Neural cell (in vitro differentiated cells): Measurements from ENCODE around the gene EYA2. TPM values are rescaled to one million over a fixed set of nuclear protein-coding genes. Genes with fewer than 3 reads are reported as not detected.
"Not testable (repeated sequence)": the region's sequence is repeated elsewhere in the genome, so short reads cannot be mapped to it uniquely, and the experiment has no call there.

Source experiments
- H2AFZ ChIP-seq: fragments of 200-600, 300-800 bp; sonication (generic), shearing (Covaris generic); 2 replicates; pipeline ENCODE4 v1.6.0; 2014; ENCODE audit warnings: low read depth, mild to moderate bottlenecking, antibody characterized with exemption, low read length, moderate library complexity
- H3F3A ChIP-seq: fragments of 200-600 bp; shearing (Covaris generic); 2 replicates; pipeline ENCODE4 v1.6.1; 2016; ENCODE audit warnings: mild to moderate bottlenecking, moderate library complexity, mixed read lengths, antibody characterized with exemption, low read length; ENCODE audit not compliant: insufficient read depth, poor library complexity, severe bottlenecking
- H3K27ac ChIP-seq: fragments of 200-600, 300-800 bp; sonication (generic), shearing (Covaris generic); 2 replicates; pipeline ENCODE4 v1.5.1; 2014; ENCODE audit warnings: mild to moderate bottlenecking, low read length, moderate library complexity
- H3K27me3 ChIP-seq: fragments of 300-800, 200-600 bp; sonication (generic), shearing (Covaris generic); 2 replicates; pipeline ENCODE4 v1.6.0; 2014; ENCODE audit warnings: mild to moderate bottlenecking, low read depth, low read length, moderate library complexity; ENCODE audit not compliant: insufficient read depth
- H3K36me3 ChIP-seq: fragments of 300-800, 200-600 bp; sonication (generic), shearing (Covaris generic); 2 replicates; pipeline ENCODE4 v1.5.1; 2014; ENCODE audit warnings: mild to moderate bottlenecking, antibody characterized with exemption, low read length, moderate library complexity; ENCODE audit not compliant: insufficient read depth
- H3K4me2 ChIP-seq: fragments of 300-800, 200-600 bp; sonication (generic), shearing (Covaris generic); 2 replicates; pipeline ENCODE4 v1.6.0; 2014; ENCODE audit warnings: mild to moderate bottlenecking, low read length
- H3K4me3 ChIP-seq: fragments of 300-800, 200-600 bp; sonication (generic), shearing (Covaris generic); 2 replicates; pipeline ENCODE4 v1.5.1; 2014; ENCODE audit warnings: mild to moderate bottlenecking, low read length, moderate library complexity
- H3K79me2 ChIP-seq: fragments of 200-600 bp; shearing (Covaris generic); replicated peaks from 2 replicates; pipeline ENCODE4 v1.6.0; 2014; ENCODE audit warnings: mild to moderate bottlenecking, low read length, moderate library complexity; ENCODE audit not compliant: insufficient read depth
- H3K9ac ChIP-seq: fragments of 300-800, 200-600 bp; sonication (generic), shearing (Covaris generic); 2 replicates; pipeline ENCODE4 v1.6.1; 2016; ENCODE audit warnings: mild to moderate bottlenecking, low read length, mixed read lengths
- H3K9me2 ChIP-seq: fragments of 200-600 bp; shearing (Covaris generic); 2 replicates; pipeline ENCODE4 v1.6.1; 2016; ENCODE audit warnings: mild to moderate bottlenecking, low read length, mixed read lengths; ENCODE audit not compliant: insufficient read depth
- H3K9me3 ChIP-seq: fragments of 200-600, 300-800 bp; sonication (generic), shearing (Covaris generic); 2 replicates; pipeline ENCODE4 v1.6.1; 2016; ENCODE audit warnings: mild to moderate bottlenecking, mixed run types, low read length, moderate library complexity, mixed read lengths
- H4K20me1 ChIP-seq: fragments of 200-600 bp; shearing (Covaris generic); 2 replicates; pipeline ENCODE4 v1.6.1; 2016; ENCODE audit warnings: mild to moderate bottlenecking, mixed run types; ENCODE audit not compliant: insufficient read depth
- EP300 ChIP-seq: fragments of 450-650 bp; conservative IDR thresholded peaks from 2 replicates; pipeline ENCODE4 v1.6.1; 2014; ENCODE audit warnings: antibody characterized with exemption, mild to moderate bottlenecking, moderate library complexity; ENCODE audit not compliant: poor library complexity, severe bottlenecking
- EZH2 ChIP-seq: fragments of 200-600, 300-800 bp; shearing (Covaris generic), sonication (generic); IDR thresholded peaks from 2 replicates; pipeline ENCODE4 v1.6.1; 2014; ENCODE audit warnings: antibody characterized with exemption, low read length, borderline replicate concordance, mild to moderate bottlenecking; ENCODE audit not compliant: insufficient read depth, poor library complexity, severe bottlenecking
- MXI1 ChIP-seq: fragments of 450-650 bp; conservative IDR thresholded peaks from 2 replicates; pipeline ENCODE4 v1.6.1; 2014; ENCODE audit warnings: antibody characterized with exemption, mild to moderate bottlenecking; ENCODE audit not compliant: poor library complexity, severe bottlenecking
- POLR2AphosphoS5 ChIP-seq: IDR thresholded peaks from 2 replicates; pipeline ENCODE4 v1.6.1; 2012
- RAD21 ChIP-seq: fragments of 450-650 bp; conservative IDR thresholded peaks from 2 replicates; pipeline ENCODE4 v1.6.1; 2014; ENCODE audit warnings: antibody characterized with exemption, mild to moderate bottlenecking, moderate library complexity
- SMC3 ChIP-seq: fragments of 450-650 bp; conservative IDR thresholded peaks from 2 replicates; pipeline ENCODE4 v1.6.1; 2014; ENCODE audit warnings: antibody characterized with exemption, mild to moderate bottlenecking, moderate library complexity; ENCODE audit not compliant: poor library complexity
- TAF1 ChIP-seq: IDR thresholded peaks from 2 replicates; pipeline ENCODE4 v1.6.1; 2012; ENCODE audit warnings: low read depth
- polyA plus RNA-seq: library from polyadenylated mRNA; depleted of rRNA; stranded (reverse); fragments of >200 nt; gene quantifications from 2 replicates; pipeline ENCODE4 v1.2.3, GENCODE V29; 2014
- TF ChIP-seq, protein P1 (sequence below): IDR thresholded peaks from 2 replicates; pipeline ENCODE4 v1.6.1; 2012; ENCODE audit warnings: borderline replicate concordance
- TF ChIP-seq, protein P2 (sequence below): fragments of 450-650 bp; IDR thresholded peaks from 2 replicates; pipeline ENCODE4 v1.5.1; 2014; ENCODE audit warnings: antibody characterized with exemption, mild to moderate bottlenecking, moderate library complexity; ENCODE audit not compliant: poor library complexity, severe bottlenecking

Gene EYA2
- polyA plus RNA-seq, 1 donor from 2014 or later, result 0.88 TPM

DNA sequence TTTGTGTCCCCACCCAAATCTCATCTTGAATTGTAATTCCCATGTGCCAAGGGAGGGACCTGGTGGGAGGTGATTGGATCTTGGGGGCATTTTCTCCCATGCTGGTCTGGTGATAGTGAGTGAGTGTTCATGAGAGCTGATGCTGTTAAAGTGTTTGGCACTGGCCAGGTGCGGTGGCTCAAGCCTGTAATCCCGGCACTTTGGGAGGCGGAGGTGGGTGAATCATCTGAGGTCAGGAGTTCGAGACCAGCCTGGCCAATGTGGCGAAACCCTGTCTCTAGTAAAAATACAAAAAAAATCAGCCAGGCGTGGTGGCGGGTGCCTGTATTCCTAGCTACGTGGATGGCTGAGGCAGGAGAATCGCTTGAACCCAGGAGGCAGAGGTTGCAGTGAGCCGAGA lies 37.8 kb downstream of the EYA2 start:
- not testable (repeated sequence) for H3K4me3 ChIP-seq, H3K27ac ChIP-seq, H4K20me1 ChIP-seq, H3K4me2 ChIP-seq, H2AFZ ChIP-seq, H3K9me3 ChIP-seq, H3K9me2 ChIP-seq, H3K9ac ChIP-seq, H3K36me3 ChIP-seq, H3K27me3 ChIP-seq, H3K79me2 ChIP-seq, H3F3A ChIP-seq

DNA sequence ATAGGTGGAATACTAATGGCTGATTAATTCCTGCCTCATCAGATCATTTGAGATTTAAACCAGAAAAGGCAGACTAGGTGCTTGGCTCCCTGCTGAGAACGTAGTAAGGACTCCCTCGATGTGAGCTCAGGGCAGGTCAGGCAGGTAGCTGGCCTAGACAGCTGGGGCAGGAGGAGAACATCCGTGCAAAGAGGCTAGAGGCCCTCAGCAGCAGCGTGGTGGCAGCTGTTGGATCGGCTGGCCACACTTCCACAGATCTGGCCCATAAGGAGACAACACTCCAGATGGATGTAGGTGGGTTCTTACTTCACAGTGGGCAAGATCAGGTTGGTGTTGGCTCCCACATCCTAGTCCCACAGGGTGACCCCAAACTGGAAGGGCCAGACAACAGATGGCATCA lies 38.5 kb downstream of the EYA2 start:
- H4K20me1 ChIP-seq, result no peaks in the 10 kb centered on the region
- H3K4me3 ChIP-seq, result no peak overlapping the region
- no peaks in the 10 kb centered on the region for H3K79me2 ChIP-seq
- H3K9me3 ChIP-seq, result no peaks in the 10 kb centered on the region
- no peaks in the 10 kb centered on the region for H3K36me3 ChIP-seq
- H3K27me3 ChIP-seq, result no peaks in the 10 kb centered on the region
- no peak overlapping the region for H3K4me2 ChIP-seq
- no peak overlapping the region for H2AFZ ChIP-seq
- H3K9ac ChIP-seq, result no peak overlapping the region
- H3K9me2 ChIP-seq, result no peaks in the 10 kb centered on the region
- no peaks in the 10 kb centered on the region for H3F3A ChIP-seq
- TF ChIP-seq EZH2 (no peak), TAF1 (no peak), RAD21 (no peak), MXI1 (no peak), SMC3 (no peak), EP300 (no peak), POLR2AphosphoS5 (no peak)
- TF ChIP-seq, protein P1, sequence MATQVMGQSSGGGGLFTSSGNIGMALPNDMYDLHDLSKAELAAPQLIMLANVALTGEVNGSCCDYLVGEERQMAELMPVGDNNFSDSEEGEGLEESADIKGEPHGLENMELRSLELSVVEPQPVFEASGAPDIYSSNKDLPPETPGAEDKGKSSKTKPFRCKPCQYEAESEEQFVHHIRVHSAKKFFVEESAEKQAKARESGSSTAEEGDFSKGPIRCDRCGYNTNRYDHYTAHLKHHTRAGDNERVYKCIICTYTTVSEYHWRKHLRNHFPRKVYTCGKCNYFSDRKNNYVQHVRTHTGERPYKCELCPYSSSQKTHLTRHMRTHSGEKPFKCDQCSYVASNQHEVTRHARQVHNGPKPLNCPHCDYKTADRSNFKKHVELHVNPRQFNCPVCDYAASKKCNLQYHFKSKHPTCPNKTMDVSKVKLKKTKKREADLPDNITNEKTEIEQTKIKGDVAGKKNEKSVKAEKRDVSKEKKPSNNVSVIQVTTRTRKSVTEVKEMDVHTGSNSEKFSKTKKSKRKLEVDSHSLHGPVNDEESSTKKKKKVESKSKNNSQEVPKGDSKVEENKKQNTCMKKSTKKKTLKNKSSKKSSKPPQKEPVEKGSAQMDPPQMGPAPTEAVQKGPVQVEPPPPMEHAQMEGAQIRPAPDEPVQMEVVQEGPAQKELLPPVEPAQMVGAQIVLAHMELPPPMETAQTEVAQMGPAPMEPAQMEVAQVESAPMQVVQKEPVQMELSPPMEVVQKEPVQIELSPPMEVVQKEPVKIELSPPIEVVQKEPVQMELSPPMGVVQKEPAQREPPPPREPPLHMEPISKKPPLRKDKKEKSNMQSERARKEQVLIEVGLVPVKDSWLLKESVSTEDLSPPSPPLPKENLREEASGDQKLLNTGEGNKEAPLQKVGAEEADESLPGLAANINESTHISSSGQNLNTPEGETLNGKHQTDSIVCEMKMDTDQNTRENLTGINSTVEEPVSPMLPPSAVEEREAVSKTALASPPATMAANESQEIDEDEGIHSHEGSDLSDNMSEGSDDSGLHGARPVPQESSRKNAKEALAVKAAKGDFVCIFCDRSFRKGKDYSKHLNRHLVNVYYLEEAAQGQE, result no peak
- TF ChIP-seq, protein P2, sequence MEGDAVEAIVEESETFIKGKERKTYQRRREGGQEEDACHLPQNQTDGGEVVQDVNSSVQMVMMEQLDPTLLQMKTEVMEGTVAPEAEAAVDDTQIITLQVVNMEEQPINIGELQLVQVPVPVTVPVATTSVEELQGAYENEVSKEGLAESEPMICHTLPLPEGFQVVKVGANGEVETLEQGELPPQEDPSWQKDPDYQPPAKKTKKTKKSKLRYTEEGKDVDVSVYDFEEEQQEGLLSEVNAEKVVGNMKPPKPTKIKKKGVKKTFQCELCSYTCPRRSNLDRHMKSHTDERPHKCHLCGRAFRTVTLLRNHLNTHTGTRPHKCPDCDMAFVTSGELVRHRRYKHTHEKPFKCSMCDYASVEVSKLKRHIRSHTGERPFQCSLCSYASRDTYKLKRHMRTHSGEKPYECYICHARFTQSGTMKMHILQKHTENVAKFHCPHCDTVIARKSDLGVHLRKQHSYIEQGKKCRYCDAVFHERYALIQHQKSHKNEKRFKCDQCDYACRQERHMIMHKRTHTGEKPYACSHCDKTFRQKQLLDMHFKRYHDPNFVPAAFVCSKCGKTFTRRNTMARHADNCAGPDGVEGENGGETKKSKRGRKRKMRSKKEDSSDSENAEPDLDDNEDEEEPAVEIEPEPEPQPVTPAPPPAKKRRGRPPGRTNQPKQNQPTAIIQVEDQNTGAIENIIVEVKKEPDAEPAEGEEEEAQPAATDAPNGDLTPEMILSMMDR, result no peak
- H3K27ac ChIP-seq, result no peak overlapping the region

DNA sequence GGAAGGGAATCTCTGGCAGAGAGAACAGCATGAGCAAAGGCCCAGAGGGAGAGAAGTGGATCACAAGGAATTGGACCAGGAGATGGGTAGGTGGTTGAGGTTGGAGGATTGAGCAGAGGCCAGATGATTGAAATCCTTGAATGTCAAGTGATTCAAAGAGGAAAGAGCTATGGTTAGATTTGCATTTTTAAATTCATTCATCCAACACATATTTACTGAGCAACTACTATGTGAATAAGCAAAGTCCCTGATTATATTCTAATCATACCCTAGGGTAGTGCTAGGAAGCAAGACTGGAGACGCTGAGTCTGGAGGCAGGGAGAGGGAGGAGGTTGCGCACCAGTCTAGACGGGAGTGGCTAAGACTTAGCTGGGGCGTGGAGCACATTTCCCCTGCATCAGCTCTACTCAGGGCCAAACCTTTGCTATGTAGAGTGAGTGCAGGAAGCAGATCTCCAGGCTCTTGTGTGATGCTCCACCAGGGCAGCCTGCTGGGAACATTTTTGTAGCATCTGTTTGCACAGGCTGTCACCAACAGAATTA lies 40.2 kb downstream of the EYA2 start:
- Histone ChIP-seq H3K36me3 (no peaks in the 10 kb centered on the region), H2AFZ (no peak overlapping the region), H3K27ac (no peak overlapping the region), H4K20me1 (no peaks in the 10 kb centered on the region), H3K4me3 (no peak overlapping the region), H3K9ac (no peak overlapping the region), H3K79me2 (no peaks in the 10 kb centered on the region), H3K9me2 (no peaks in the 10 kb centered on the region), H3K4me2 (no peak overlapping the region), H3F3A (no peaks in the 10 kb centered on the region), H3K9me3 (no peaks in the 10 kb centered on the region), H3K27me3 (no peaks in the 10 kb centered on the region)
- no peak for TF ChIP-seq EZH2
- no peak for TF ChIP-seq MXI1
- TF ChIP-seq, protein P2, result no peak
- TF ChIP-seq TAF1, result no peak
- TF ChIP-seq, protein P1, result no peak
- no peak for TF ChIP-seq RAD21
- TF ChIP-seq POLR2AphosphoS5, result no peak
- no peak for TF ChIP-seq EP300
- no peak for TF ChIP-seq SMC3
